Fibroblast of lung (primary cell): Measurements from ENCODE around the gene TGFBR3.

Experiments
- EZH2 ChIP-seq: IDR thresholded peaks from 2 replicates; pipeline ENCODE4 v1.5.1; 2012; ENCODE audit warnings: low read length, control low read depth, mild to moderate bottlenecking; ENCODE audit errors: missing control alignments
- TF ChIP-seq, protein P1 (sequence below), 2 donors: IDR thresholded peaks in 1 of 2; conservative IDR thresholded peaks in 1 of 2; 1 replicate in 1 of 2; 2 replicates in 1 of 2; pipeline ENCODE4 v1.5.1; 2011 to 2012; ENCODE audit warnings: low read length in 2 of 2, control low read depth in 1 of 2, inconsistent platforms in 1 of 2, low read depth in 1 of 2, mild to moderate bottlenecking in 1 of 2

DNA sequence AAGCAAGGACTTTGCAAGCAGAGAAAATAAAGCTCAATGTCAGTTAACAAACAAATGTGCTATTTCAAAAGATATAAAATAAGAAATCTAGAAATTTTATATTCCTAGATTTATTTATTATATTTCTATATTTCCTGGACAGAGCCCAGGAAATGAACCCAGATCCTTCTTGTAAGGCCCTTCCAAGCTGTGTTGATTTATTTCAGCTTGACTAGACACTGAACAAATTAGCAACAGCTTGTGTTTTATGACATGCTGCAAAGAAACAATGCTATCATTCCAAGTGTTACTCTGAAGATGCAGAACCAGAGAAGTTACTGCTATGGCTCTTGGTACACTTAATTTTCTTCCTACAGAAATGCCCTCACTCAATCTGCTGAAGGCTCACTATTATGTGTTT lies 6.2 kb downstream of the TGFBR3 start:
- TF ChIP-seq, protein P1, sequence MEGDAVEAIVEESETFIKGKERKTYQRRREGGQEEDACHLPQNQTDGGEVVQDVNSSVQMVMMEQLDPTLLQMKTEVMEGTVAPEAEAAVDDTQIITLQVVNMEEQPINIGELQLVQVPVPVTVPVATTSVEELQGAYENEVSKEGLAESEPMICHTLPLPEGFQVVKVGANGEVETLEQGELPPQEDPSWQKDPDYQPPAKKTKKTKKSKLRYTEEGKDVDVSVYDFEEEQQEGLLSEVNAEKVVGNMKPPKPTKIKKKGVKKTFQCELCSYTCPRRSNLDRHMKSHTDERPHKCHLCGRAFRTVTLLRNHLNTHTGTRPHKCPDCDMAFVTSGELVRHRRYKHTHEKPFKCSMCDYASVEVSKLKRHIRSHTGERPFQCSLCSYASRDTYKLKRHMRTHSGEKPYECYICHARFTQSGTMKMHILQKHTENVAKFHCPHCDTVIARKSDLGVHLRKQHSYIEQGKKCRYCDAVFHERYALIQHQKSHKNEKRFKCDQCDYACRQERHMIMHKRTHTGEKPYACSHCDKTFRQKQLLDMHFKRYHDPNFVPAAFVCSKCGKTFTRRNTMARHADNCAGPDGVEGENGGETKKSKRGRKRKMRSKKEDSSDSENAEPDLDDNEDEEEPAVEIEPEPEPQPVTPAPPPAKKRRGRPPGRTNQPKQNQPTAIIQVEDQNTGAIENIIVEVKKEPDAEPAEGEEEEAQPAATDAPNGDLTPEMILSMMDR (conservative IDR thresholded peaks at IDR 0.05 in 1 of 2, IDR thresholded peaks at IDR 0.05 in 1 of 2; ENCODE audit: low read depth in 1 of 2, low read length in 2 of 2): no peak
- no peak for TF ChIP-seq EZH2
